HepG2 (cell line): ENCODE results near the gene CD79A. TPM values are rescaled to one million over a fixed set of nuclear protein-coding genes. Genes with fewer than 3 reads are reported as not detected.

Experiments
- ARNT ChIP-seq: fragments of 450-650 bp; IDR thresholded peaks from 2 replicates; pipeline ENCODE4 v1.6.1; 2017
- CBX5 ChIP-seq: sonication (generic); formaldehyde crosslinking; IDR thresholded peaks from 2 replicates; pipeline ENCODE4 v1.4.0; 2020; ENCODE audit warnings: missing genetic modification reagents, borderline replicate concordance
- EP300 ChIP-seq, 3 experiments: sonication (generic) in 1 of 3; formaldehyde crosslinking in 1 of 3; IDR thresholded peaks; 2 replicates each; pipeline versions ENCODE4 v1.5.1 to v1.6.1; 2011 to 2020; ENCODE audit warnings: low read depth in 2 of 3, low read length in 2 of 3, borderline replicate concordance in 1 of 3, improper control_type of control experiment in 1 of 3, mild to moderate bottlenecking in 1 of 3, missing genetic modification reagents in 1 of 3, moderate library complexity in 1 of 3
- HNF4G ChIP-seq, 2 experiments: sonication (generic) in 1 of 2; formaldehyde crosslinking in 1 of 2; IDR thresholded peaks; 2 replicates each; pipeline versions ENCODE4 v1.4.0 to v1.6.1; 2011 to 2020; ENCODE audit warnings: borderline replicate concordance in 2 of 2, low read depth in 2 of 2, mild to moderate bottlenecking in 2 of 2, low read length in 1 of 2, missing genetic modification reagents in 1 of 2, moderate library complexity in 1 of 2
- HNRNPL ChIP-seq: fragments of 200-400 bp; formaldehyde crosslinking; IDR thresholded peaks from 2 replicates; pipeline ENCODE4 v1.6.1; 2017; ENCODE audit warnings: mild to moderate bottlenecking, low read depth, low read length
- JUND ChIP-seq: sonication (generic); formaldehyde crosslinking; IDR thresholded peaks from 2 replicates; pipeline ENCODE4 v1.8.0; 2022; ENCODE audit warnings: mild to moderate bottlenecking, missing genetic modification reagents
- KAT2B ChIP-seq: fragments of 150-350 bp; IDR thresholded peaks from 2 replicates; pipeline ENCODE4 v1.6.1; 2014; ENCODE audit warnings: low read depth, low read length, borderline replicate concordance
- KDM6A ChIP-seq: IDR thresholded peaks from 2 replicates; pipeline ENCODE4 v1.6.1; 2016; ENCODE audit warnings: low read depth
- RARA ChIP-seq: IDR thresholded peaks from 2 replicates; pipeline ENCODE4 v1.6.1; 2016; ENCODE audit warnings: missing genetic modification reagents, missing compliant biosample characterization
- ZKSCAN1 ChIP-seq: fragments of 150-350 bp; IDR thresholded peaks from 2 replicates; pipeline ENCODE4 v1.6.1; 2014; ENCODE audit warnings: low read length
- ZNF282 ChIP-seq: fragments of 450-650 bp; IDR thresholded peaks from 2 replicates; pipeline ENCODE4 v1.6.1; 2018; ENCODE audit not compliant: partially characterized antibody
- ZNF335 ChIP-seq: sonication (generic); formaldehyde crosslinking; IDR thresholded peaks from 2 replicates; pipeline ENCODE4 v1.4.0; 2020; ENCODE audit warnings: missing genetic modification reagents
- ZNF530 ChIP-seq: sonication (generic); formaldehyde crosslinking; IDR thresholded peaks from 2 replicates; pipeline ENCODE4 v1.5.0; 2020; ENCODE audit warnings: low read depth, mild to moderate bottlenecking, missing genetic modification reagents
- polyA plus RNA-seq, 8 experiments: library from polyadenylated mRNA; depleted of rRNA in 3 of 8; stranded (reverse) in 7 of 8; unstranded in 1 of 8; fragments of >200 nt; fragmentation: Illumina TruSeq in 4 of 8; extraction: Trizol in 4 of 8; gene quantifications; 2 replicates each; pipeline versions ENCODE4 v1.2.1 to v1.2.3, GENCODE V29; 2011 to 2016; ENCODE audit warnings: low read depth in 4 of 8, missing spikeins in 1 of 8, mixed read lengths in 1 of 8; ENCODE audit not compliant: insufficient read depth in 1 of 8
- total RNA-seq, 5 experiments: library from RNA; depleted of rRNA; stranded (reverse); fragments of >200 nt; fragmentation: Illumina TruSeq; extraction: Trizol; gene quantifications; 2 replicates each; pipeline ENCODE4 v1.2.3, GENCODE V29; 2016; ENCODE audit warnings: low read depth in 1 of 5
- TF ChIP-seq, protein P1 (sequence below): sonication (generic); formaldehyde crosslinking; IDR thresholded peaks from 2 replicates; pipeline ENCODE4 v1.9.0; 2021; ENCODE audit warnings: mild to moderate bottlenecking, missing genetic modification reagents
- TF ChIP-seq, protein P2 (sequence below): sonication (generic); formaldehyde crosslinking; IDR thresholded peaks from 2 replicates; pipeline ENCODE4 v1.4.0; 2020; ENCODE audit warnings: mild to moderate bottlenecking, missing genetic modification reagents
- TF ChIP-seq, protein P3 (sequence below): sonication (generic); formaldehyde crosslinking; conservative IDR thresholded peaks from 2 replicates; pipeline ENCODE4 v1.4.0; 2020; ENCODE audit warnings: missing genetic modification reagents

CD79A gene
- total and polyA plus RNA-seq, 2 of the 13 experiments (the other 11 are each of a cell fraction or from before 2014, with no cell fraction given): 0.24 to 0.33 TPM

DNA sequence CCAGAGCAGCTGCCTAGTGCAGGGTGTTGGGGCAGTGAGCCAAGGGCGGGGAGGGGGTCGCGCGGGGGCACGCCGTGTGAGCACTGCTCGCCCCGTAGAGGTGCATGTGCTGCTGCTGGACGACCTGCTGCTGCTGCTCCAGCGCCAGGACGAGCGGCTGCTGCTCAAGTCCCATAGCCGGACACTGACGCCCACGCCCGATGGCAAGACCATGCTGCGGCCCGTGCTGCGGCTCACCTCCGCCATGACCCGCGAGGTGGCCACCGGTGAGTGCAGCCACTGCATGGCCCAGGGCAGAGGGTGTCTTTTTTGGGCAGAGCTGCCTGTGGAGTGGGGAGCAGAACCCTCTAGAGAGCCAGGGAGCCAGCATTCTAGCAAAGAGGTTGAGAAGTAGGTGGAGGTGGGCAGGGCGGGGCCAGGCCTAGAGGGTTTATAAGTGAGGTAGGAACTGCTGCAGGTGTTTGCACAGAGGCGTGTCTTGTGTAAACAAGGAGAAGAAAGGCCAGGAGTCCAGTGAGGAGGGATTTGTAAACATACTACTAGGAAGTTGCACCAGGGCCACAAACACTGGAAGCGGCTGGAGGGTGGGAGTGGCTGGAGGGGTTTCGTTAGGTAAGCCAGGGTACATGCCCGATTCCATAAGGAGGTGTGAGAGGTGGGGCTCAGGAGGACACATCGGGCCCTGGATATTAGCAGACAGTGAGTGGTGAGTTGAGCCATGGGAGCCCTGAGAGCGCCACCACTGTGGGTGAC is 27.2 kb downstream of the CD79A start (continued):
- no peak for TF ChIP-seq KAT2B
- peak; percentile 21; the same call in 1 of the 2 replicates for TF ChIP-seq CBX5
- no peak for TF ChIP-seq HNRNPL
- no peak for TF ChIP-seq ZKSCAN1
- no peak for TF ChIP-seq ARNT
- TF ChIP-seq, protein P1, sequence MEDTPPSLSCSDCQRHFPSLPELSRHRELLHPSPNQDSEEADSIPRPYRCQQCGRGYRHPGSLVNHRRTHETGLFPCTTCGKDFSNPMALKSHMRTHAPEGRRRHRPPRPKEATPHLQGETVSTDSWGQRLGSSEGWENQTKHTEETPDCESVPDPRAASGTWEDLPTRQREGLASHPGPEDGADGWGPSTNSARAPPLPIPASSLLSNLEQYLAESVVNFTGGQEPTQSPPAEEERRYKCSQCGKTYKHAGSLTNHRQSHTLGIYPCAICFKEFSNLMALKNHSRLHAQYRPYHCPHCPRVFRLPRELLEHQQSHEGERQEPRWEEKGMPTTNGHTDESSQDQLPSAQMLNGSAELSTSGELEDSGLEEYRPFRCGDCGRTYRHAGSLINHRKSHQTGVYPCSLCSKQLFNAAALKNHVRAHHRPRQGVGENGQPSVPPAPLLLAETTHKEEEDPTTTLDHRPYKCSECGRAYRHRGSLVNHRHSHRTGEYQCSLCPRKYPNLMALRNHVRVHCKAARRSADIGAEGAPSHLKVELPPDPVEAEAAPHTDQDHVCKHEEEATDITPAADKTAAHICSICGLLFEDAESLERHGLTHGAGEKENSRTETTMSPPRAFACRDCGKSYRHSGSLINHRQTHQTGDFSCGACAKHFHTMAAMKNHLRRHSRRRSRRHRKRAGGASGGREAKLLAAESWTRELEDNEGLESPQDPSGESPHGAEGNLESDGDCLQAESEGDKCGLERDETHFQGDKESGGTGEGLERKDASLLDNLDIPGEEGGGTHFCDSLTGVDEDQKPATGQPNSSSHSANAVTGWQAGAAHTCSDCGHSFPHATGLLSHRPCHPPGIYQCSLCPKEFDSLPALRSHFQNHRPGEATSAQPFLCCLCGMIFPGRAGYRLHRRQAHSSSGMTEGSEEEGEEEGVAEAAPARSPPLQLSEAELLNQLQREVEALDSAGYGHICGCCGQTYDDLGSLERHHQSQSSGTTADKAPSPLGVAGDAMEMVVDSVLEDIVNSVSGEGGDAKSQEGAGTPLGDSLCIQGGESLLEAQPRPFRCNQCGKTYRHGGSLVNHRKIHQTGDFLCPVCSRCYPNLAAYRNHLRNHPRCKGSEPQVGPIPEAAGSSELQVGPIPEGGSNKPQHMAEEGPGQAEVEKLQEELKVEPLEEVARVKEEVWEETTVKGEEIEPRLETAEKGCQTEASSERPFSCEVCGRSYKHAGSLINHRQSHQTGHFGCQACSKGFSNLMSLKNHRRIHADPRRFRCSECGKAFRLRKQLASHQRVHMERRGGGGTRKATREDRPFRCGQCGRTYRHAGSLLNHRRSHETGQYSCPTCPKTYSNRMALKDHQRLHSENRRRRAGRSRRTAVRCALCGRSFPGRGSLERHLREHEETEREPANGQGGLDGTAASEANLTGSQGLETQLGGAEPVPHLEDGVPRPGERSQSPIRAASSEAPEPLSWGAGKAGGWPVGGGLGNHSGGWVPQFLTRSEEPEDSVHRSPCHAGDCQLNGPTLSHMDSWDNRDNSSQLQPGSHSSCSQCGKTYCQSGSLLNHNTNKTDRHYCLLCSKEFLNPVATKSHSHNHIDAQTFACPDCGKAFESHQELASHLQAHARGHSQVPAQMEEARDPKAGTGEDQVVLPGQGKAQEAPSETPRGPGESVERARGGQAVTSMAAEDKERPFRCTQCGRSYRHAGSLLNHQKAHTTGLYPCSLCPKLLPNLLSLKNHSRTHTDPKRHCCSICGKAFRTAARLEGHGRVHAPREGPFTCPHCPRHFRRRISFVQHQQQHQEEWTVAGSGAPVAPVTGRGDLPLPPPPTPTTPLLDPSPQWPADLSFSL: no peak
- TF ChIP-seq HNF4G (IDR thresholded peaks at IDR 0.05; ENCODE audit: borderline replicate concordance, low read depth, low read length): peak; percentile 71
- no peak; the same call in 1 of the 2 replicates for TF ChIP-seq HNF4G (CRISPR knock-in tag; IDR thresholded peaks at IDR 0.05; ENCODE audit: borderline replicate concordance, low read depth)
- TF ChIP-seq ZNF335 (CRISPR knock-in tag): peak; percentile 56; the same call in 1 of the 2 replicates
- peak; percentile 71 for TF ChIP-seq KDM6A
- TF ChIP-seq, protein P2, sequence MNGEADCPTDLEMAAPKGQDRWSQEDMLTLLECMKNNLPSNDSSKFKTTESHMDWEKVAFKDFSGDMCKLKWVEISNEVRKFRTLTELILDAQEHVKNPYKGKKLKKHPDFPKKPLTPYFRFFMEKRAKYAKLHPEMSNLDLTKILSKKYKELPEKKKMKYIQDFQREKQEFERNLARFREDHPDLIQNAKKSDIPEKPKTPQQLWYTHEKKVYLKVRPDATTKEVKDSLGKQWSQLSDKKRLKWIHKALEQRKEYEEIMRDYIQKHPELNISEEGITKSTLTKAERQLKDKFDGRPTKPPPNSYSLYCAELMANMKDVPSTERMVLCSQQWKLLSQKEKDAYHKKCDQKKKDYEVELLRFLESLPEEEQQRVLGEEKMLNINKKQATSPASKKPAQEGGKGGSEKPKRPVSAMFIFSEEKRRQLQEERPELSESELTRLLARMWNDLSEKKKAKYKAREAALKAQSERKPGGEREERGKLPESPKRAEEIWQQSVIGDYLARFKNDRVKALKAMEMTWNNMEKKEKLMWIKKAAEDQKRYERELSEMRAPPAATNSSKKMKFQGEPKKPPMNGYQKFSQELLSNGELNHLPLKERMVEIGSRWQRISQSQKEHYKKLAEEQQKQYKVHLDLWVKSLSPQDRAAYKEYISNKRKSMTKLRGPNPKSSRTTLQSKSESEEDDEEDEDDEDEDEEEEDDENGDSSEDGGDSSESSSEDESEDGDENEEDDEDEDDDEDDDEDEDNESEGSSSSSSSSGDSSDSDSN (CRISPR knock-in tag): no peak
- TF ChIP-seq EP300 (IDR thresholded peaks at IDR 0.05; ENCODE audit: low read depth in 2 of 2, low read length in 2 of 2): peak in 1 of 2 experiments; percentile 89; a peak in 2 of 4 replicates
- TF ChIP-seq EP300 (CRISPR knock-in tag; IDR thresholded peaks at IDR 0.05; ENCODE audit: borderline replicate concordance): peak; percentile 72; the same call in 1 of the 2 replicates
- TF ChIP-seq RARA (CRISPR knock-in tag): peak; percentile 63; the same call in 1 of the 2 replicates
- TF ChIP-seq, protein P3, sequence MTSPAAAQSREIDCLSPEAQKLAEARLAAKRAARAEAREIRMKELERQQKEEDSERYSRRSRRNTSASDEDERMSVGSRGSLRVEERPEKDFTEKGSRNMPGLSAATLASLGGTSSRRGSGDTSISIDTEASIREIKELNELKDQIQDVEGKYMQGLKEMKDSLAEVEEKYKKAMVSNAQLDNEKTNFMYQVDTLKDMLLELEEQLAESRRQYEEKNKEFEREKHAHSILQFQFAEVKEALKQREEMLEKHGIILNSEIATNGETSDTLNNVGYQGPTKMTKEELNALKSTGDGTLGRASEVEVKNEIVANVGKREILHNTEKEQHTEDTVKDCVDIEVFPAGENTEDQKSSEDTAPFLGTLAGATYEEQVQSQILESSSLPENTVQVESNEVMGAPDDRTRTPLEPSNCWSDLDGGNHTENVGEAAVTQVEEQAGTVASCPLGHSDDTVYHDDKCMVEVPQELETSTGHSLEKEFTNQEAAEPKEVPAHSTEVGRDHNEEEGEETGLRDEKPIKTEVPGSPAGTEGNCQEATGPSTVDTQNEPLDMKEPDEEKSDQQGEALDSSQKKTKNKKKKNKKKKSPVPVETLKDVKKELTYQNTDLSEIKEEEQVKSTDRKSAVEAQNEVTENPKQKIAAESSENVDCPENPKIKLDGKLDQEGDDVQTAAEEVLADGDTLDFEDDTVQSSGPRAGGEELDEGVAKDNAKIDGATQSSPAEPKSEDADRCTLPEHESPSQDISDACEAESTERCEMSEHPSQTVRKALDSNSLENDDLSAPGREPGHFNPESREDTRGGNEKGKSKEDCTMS (CRISPR knock-in tag): no peak
- no peak for TF ChIP-seq ZNF530 (CRISPR knock-in tag)
- TF ChIP-seq JUND: no peak
- TF ChIP-seq ZNF282: no peak
